GM23338 (cell line): ENCODE data around the gene TYSND1. TPM values are rescaled to one million over a fixed set of nuclear protein-coding genes. Genes with fewer than 3 reads are reported as not detected.

Experiments used
- ATAC-seq: fragments of 200-7000 bp; cut with Tn5 transposase; 3 replicates; pipeline ENCODE4 v1.9.1; 2020
- DNase-seq: peaks from one replicate; pipeline ENCODE4 v3.0.0-alpha.2; 2015; ENCODE audit warnings: low spot score
- H2AFZ ChIP-seq: fragments of 200-600 bp; sonication (generic); 2 replicates; pipeline ENCODE4 v1.8.0; 2016; ENCODE audit warnings: antibody characterized with exemption, mild to moderate bottlenecking, moderate library complexity
- H3F3A ChIP-seq: fragments of 200-600 bp; sonication (generic); replicated peaks from 2 replicates; pipeline ENCODE4 v1.8.0; 2017; ENCODE audit warnings: antibody characterized with exemption, mixed run types, low read depth
- H3K27ac ChIP-seq: fragments of 200-600 bp; sonication (generic); 2 replicates; pipeline ENCODE4 v1.6.1; 2016; ENCODE audit warnings: low read depth
- H3K27me3 ChIP-seq: fragments of 200-600 bp; sonication (generic); 2 replicates; pipeline ENCODE4 v1.8.0; 2016; ENCODE audit warnings: mild to moderate bottlenecking, mixed run types, moderate library complexity; ENCODE audit not compliant: insufficient read depth
- H3K36me3 ChIP-seq: fragments of 200-600 bp; sonication (generic); 2 replicates; pipeline ENCODE4 v1.8.0; 2016; ENCODE audit warnings: mild to moderate bottlenecking; ENCODE audit not compliant: insufficient read depth
- H3K4me1 ChIP-seq: fragments of 200-600 bp; sonication (generic); 2 replicates; pipeline ENCODE4 v1.8.0; 2016; ENCODE audit warnings: mild to moderate bottlenecking, moderate library complexity; ENCODE audit not compliant: insufficient read depth
- H3K4me2 ChIP-seq: fragments of 200-600 bp; sonication (generic); 2 replicates; pipeline ENCODE4 v1.7.1; 2017; ENCODE audit warnings: mixed run types
- H3K4me3 ChIP-seq: fragments of 200-600 bp; sonication (generic); 2 replicates; pipeline ENCODE4 v1.6.1; 2016; ENCODE audit warnings: mixed run types
- H3K79me2 ChIP-seq: fragments of 200-600 bp; sonication (generic); replicated peaks from 2 replicates; pipeline ENCODE4 v1.8.0; 2017; ENCODE audit warnings: mild to moderate bottlenecking; ENCODE audit not compliant: insufficient read depth
- H3K9me2 ChIP-seq: fragments of 200-600 bp; sonication (generic); 2 replicates; pipeline ENCODE4 v1.8.0; 2017; ENCODE audit not compliant: insufficient read depth
- H4K20me1 ChIP-seq: fragments of 200-600 bp; sonication (generic); replicated peaks from 2 replicates; pipeline ENCODE4 v1.8.0; 2017; ENCODE audit warnings: mild to moderate bottlenecking; ENCODE audit not compliant: insufficient read depth
- H3K27ac Mint-ChIP-seq: 2 replicates; pipeline ENCODE4 v1.8.0; 2020; ENCODE audit warnings: inconsistent platforms, mild to moderate bottlenecking, moderate library complexity, mixed read lengths
- H3K27me3 Mint-ChIP-seq: 3 replicates; pipeline ENCODE4 v1.8.0; 2022; ENCODE audit warnings: low read depth, mild to moderate bottlenecking, moderate library complexity, mixed read lengths, inconsistent platforms; ENCODE audit not compliant: insufficient read depth, poor library complexity
- H3K36me3 Mint-ChIP-seq: 3 replicates; pipeline ENCODE4 v1.8.0; 2021; ENCODE audit warnings: low read depth, mild to moderate bottlenecking, inconsistent platforms, moderate library complexity, mixed read lengths
- H3K4me1 Mint-ChIP-seq: 3 replicates; pipeline ENCODE4 v1.8.0; 2020; ENCODE audit warnings: mild to moderate bottlenecking, inconsistent platforms, mixed read lengths
- H3K4me3 Mint-ChIP-seq: 3 replicates; pipeline ENCODE4 v1.8.0; 2021; ENCODE audit warnings: moderate library complexity, mild to moderate bottlenecking, inconsistent platforms, mixed read lengths
- H3K9me3 Mint-ChIP-seq: 3 replicates; pipeline ENCODE4 v1.8.0; 2020; ENCODE audit warnings: moderate library complexity, mild to moderate bottlenecking, inconsistent platforms, mixed read lengths
- CREB1 ChIP-seq: fragments of 250-450 bp; sonication (Bioruptor Pico); IDR thresholded peaks from 2 replicates; pipeline ENCODE4 v1.5.0; 2020; ENCODE audit warnings: low read depth, mild to moderate bottlenecking, moderate library complexity
- CTCF ChIP-seq, 2 experiments: fragments of 200-600 bp in 1 of 2; sonication (generic) in 1 of 2; conservative IDR thresholded peaks; 2 replicates each; pipeline versions ENCODE4 v1.5.1 to v1.6.1; 2016 to 2017; ENCODE audit warnings: antibody characterized with exemption in 2 of 2, low read depth in 2 of 2, mild to moderate bottlenecking in 2 of 2, moderate library complexity in 1 of 2
- ETS1 ChIP-seq: IDR thresholded peaks from 2 replicates; pipeline ENCODE4 v1.6.1; 2016; ENCODE audit warnings: antibody characterized with exemption
- EZH2 ChIP-seq: fragments of 200-600 bp; sonication (generic); IDR thresholded peaks from one replicate; pipeline ENCODE4 v1.8.0; 2017; ENCODE audit warnings: antibody characterized with exemption, mild to moderate bottlenecking, low read depth; ENCODE audit not compliant: unreplicated experiment
- EZH2phosphoT487 ChIP-seq: fragments of 200-600 bp; sonication (generic); IDR thresholded peaks from one replicate; pipeline ENCODE4 v1.8.1; 2018; ENCODE audit warnings: antibody characterized with exemption; ENCODE audit not compliant: unreplicated experiment
- JUNB ChIP-seq: IDR thresholded peaks from one replicate; pipeline ENCODE4 v1.6.1; 2016; ENCODE audit warnings: antibody characterized with exemption; ENCODE audit not compliant: unreplicated experiment
- NANOG ChIP-seq: IDR thresholded peaks from 2 replicates; pipeline ENCODE4 v1.6.1; 2016; ENCODE audit warnings: antibody characterized with exemption, borderline replicate concordance
- POLR2AphosphoS5 ChIP-seq: IDR thresholded peaks from 2 replicates; pipeline ENCODE4 v1.6.1; 2016; ENCODE audit warnings: antibody characterized with exemption, low read depth
- STAT1 ChIP-seq: IDR thresholded peaks from one replicate; pipeline ENCODE4 v1.6.1; 2016; ENCODE audit warnings: antibody characterized with exemption; ENCODE audit not compliant: unreplicated experiment
- ZNF114 ChIP-seq: fragments of 250-450 bp; sonication (Bioruptor Pico); IDR thresholded peaks from 2 replicates; pipeline ENCODE4 v1.5.0; 2020; ENCODE audit warnings: mild to moderate bottlenecking, moderate library complexity
- ZNF331 ChIP-seq: fragments of 250-450 bp; sonication (Bioruptor Pico); IDR thresholded peaks from 2 replicates; pipeline ENCODE4 v1.5.0; 2020; ENCODE audit warnings: low read depth, mild to moderate bottlenecking, moderate library complexity
- polyA plus RNA-seq: library from polyadenylated mRNA; unstranded; fragments of >200 nt; fragmentation: Nextera tagmentation; extraction: Ambion mirVana; gene quantifications from 2 replicates; pipeline ENCODE4 v1.2.1, GENCODE V29; 2016
- total RNA-seq: library from RNA; depleted of rRNA; stranded (reverse); fragments of >200 nt; shearing (Covaris generic); gene quantifications from 2 replicates; pipeline ENCODE4 v1.2.3, GENCODE V29; 2014
- TF ChIP-seq, protein P1 (sequence below): fragments of 250-450 bp; sonication (Bioruptor Pico); IDR thresholded peaks from 2 replicates; pipeline ENCODE4 v1.5.0; 2020; ENCODE audit warnings: mild to moderate bottlenecking, moderate library complexity
- TF ChIP-seq, protein P2 (sequence below): IDR thresholded peaks from one replicate; pipeline ENCODE4 v1.6.1; 2018; ENCODE audit warnings: antibody characterized with exemption; ENCODE audit not compliant: unreplicated experiment

TYSND1 gene
- total and polyA plus RNA-seq, 2 experiments from 2014 or later, result 5.2 to 19.5 TPM

DNA sequence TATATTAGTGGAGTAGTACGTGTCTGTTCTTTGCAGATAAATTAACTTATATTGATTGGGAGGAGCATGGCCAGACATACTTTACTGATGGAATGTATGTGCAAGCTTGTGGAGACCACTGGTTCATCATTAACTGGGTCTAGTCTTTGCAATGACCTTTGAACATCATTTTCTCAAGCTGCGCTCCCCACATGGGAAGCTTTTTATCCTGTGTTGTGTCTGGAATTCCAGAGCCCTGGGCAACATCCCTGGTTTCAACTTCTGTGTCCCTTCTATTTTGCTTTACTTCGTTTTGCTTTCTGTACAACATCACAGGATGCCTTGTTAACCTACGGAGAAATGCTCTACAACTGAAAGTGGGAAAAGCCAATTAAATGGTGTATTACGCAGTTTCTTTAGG is 55.5 kb downstream of the TYSND1 start:
- H3K9me2 ChIP-seq, result no peaks in the 10 kb centered on the region
- no peak for ATAC-seq
- Mint-ChIP-seq H3K36me3 (peaks cover 16% of the 10 kb centered on the region), H3K27ac (no peak overlapping the region), H3K4me3 (no peak overlapping the region), H3K27me3 (peaks cover 2% of the 10 kb centered on the region), H3K4me1 (peaks cover 2% of the 10 kb centered on the region; the same call in 1 of the 3 replicates), H3K9me3 (no peaks in the 10 kb centered on the region)
- H3K36me3 ChIP-seq, result no peaks in the 10 kb centered on the region
- H3K4me1 ChIP-seq, result no peaks in the 10 kb centered on the region
- no peak overlapping the region for H3K4me2 ChIP-seq
- no peaks in the 10 kb centered on the region for H3K79me2 ChIP-seq
- no peak overlapping the region for H2AFZ ChIP-seq
- no peaks in the 10 kb centered on the region for H3F3A ChIP-seq
- H4K20me1 ChIP-seq, result no peaks in the 10 kb centered on the region
- H3K27ac ChIP-seq, result no peak overlapping the region
- TF ChIP-seq, protein P1, sequence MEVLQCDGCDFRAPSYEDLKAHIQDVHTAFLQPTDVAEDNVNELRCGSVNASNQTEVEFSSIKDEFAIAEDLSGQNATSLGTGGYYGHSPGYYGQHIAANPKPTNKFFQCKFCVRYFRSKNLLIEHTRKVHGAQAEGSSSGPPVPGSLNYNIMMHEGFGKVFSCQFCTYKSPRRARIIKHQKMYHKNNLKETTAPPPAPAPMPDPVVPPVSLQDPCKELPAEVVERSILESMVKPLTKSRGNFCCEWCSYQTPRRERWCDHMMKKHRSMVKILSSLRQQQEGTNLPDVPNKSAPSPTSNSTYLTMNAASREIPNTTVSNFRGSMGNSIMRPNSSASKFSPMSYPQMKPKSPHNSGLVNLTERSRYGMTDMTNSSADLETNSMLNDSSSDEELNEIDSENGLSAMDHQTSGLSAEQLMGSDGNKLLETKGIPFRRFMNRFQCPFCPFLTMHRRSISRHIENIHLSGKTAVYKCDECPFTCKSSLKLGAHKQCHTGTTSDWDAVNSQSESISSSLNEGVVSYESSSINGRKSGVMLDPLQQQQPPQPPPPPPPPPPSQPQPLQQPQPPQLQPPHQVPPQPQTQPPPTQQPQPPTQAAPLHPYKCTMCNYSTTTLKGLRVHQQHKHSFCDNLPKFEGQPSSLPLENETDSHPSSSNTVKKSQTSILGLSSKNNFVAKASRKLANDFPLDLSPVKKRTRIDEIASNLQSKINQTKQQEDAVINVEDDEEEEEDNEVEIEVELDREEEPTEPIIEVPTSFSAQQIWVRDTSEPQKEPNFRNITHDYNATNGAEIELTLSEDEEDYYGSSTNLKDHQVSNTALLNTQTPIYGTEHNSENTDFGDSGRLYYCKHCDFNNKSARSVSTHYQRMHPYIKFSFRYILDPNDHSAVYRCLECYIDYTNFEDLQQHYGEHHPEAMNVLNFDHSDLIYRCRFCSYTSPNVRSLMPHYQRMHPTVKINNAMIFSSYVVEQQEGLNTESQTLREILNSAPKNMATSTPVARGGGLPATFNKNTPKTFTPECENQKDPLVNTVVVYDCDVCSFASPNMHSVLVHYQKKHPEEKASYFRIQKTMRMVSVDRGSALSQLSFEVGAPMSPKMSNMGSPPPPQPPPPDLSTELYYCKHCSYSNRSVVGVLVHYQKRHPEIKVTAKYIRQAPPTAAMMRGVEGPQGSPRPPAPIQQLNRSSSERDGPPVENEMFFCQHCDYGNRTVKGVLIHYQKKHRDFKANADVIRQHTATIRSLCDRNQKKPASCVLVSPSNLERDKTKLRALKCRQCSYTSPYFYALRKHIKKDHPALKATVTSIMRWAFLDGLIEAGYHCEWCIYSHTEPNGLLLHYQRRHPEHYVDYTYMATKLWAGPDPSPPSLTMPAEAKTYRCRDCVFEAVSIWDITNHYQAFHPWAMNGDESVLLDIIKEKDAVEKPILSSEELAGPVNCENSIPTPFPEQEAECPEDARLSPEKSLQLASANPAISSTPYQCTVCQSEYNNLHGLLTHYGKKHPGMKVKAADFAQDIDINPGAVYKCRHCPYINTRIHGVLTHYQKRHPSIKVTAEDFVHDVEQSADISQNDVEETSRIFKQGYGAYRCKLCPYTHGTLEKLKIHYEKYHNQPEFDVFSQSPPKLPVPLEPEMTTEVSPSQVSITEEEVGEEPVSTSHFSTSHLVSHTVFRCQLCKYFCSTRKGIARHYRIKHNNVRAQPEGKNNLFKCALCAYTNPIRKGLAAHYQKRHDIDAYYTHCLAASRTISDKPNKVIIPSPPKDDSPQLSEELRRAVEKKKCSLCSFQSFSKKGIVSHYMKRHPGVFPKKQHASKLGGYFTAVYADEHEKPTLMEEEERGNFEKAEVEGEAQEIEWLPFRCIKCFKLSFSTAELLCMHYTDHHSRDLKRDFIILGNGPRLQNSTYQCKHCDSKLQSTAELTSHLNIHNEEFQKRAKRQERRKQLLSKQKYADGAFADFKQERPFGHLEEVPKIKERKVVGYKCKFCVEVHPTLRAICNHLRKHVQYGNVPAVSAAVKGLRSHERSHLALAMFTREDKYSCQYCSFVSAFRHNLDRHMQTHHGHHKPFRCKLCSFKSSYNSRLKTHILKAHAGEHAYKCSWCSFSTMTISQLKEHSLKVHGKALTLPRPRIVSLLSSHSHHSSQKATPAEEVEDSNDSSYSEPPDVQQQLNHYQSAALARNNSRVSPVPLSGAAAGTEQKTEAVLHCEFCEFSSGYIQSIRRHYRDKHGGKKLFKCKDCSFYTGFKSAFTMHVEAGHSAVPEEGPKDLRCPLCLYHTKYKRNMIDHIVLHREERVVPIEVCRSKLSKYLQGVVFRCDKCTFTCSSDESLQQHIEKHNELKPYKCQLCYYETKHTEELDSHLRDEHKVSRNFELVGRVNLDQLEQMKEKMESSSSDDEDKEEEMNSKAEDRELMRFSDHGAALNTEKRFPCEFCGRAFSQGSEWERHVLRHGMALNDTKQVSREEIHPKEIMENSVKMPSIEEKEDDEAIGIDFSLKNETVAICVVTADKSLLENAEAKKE (CRISPR knock-in tag), result no peak
- TF ChIP-seq ZNF114 (CRISPR knock-in tag), result no peak
- no peak for TF ChIP-seq ZNF331 (CRISPR knock-in tag)
- no peak for TF ChIP-seq EZH2phosphoT487
- TF ChIP-seq CREB1 (CRISPR knock-in tag), result no peak
- no peak for TF ChIP-seq NANOG
- TF ChIP-seq POLR2AphosphoS5, result no peak
- TF ChIP-seq, protein P2, sequence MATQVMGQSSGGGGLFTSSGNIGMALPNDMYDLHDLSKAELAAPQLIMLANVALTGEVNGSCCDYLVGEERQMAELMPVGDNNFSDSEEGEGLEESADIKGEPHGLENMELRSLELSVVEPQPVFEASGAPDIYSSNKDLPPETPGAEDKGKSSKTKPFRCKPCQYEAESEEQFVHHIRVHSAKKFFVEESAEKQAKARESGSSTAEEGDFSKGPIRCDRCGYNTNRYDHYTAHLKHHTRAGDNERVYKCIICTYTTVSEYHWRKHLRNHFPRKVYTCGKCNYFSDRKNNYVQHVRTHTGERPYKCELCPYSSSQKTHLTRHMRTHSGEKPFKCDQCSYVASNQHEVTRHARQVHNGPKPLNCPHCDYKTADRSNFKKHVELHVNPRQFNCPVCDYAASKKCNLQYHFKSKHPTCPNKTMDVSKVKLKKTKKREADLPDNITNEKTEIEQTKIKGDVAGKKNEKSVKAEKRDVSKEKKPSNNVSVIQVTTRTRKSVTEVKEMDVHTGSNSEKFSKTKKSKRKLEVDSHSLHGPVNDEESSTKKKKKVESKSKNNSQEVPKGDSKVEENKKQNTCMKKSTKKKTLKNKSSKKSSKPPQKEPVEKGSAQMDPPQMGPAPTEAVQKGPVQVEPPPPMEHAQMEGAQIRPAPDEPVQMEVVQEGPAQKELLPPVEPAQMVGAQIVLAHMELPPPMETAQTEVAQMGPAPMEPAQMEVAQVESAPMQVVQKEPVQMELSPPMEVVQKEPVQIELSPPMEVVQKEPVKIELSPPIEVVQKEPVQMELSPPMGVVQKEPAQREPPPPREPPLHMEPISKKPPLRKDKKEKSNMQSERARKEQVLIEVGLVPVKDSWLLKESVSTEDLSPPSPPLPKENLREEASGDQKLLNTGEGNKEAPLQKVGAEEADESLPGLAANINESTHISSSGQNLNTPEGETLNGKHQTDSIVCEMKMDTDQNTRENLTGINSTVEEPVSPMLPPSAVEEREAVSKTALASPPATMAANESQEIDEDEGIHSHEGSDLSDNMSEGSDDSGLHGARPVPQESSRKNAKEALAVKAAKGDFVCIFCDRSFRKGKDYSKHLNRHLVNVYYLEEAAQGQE, result no peak
- TF ChIP-seq ETS1, result no peak
- no peak for TF ChIP-seq JUNB
- TF ChIP-seq CTCF (conservative IDR thresholded peaks at IDR 0.05; ENCODE audit: low read depth in 2 of 2), result no peak
- no peak for TF ChIP-seq EZH2
- TF ChIP-seq STAT1, result no peak
- no peak for DNase-seq
- no peaks in the 10 kb centered on the region for H3K27me3 ChIP-seq
- H3K4me3 ChIP-seq, result no peak overlapping the region
